IPS DF 6.9 (cell line): ENCODE results near the gene ARFGAP3.
A peak's percentile ranks its signal among the peaks of the same experiment; 100 is the strongest.

Source experiments
- DNase-seq: peaks from one replicate; pipeline ENCODE4 v3.0.0-alpha.2; 2013; ENCODE audit warnings: low read depth, low spot score
- H3K27ac ChIP-seq: one replicate; pipeline ENCODE4 v1.5.1; 2013; ENCODE audit warnings: low read length, control low read depth
- H3K27me3 ChIP-seq: 2 replicates; pipeline ENCODE4 v1.6.1; 2013; ENCODE audit warnings: mild to moderate bottlenecking, low read length; ENCODE audit not compliant: control insufficient read depth, insufficient read depth
- H3K36me3 ChIP-seq: 2 replicates; pipeline ENCODE4 v1.6.1; 2013; ENCODE audit warnings: low read length; ENCODE audit not compliant: control insufficient read depth, insufficient read depth
- H3K4me1 ChIP-seq: 2 replicates; pipeline ENCODE4 v1.6.1; 2013; ENCODE audit warnings: low read length; ENCODE audit not compliant: control insufficient read depth, insufficient read depth
- H3K4me3 ChIP-seq: 2 replicates; pipeline ENCODE4 v1.5.1; 2013; ENCODE audit warnings: mild to moderate bottlenecking, low read length
- H3K9me3 ChIP-seq: 2 replicates; pipeline ENCODE4 v1.6.1; 2013; ENCODE audit warnings: low read length, inconsistent platforms; ENCODE audit not compliant: control insufficient read depth, insufficient read depth
- WGBS: extraction: QIAGEN DNeasy Blood & Tissue Kit; methylation state at CpG from one replicate; pipeline ENCODE4 v1.1.7; 2013; ENCODE audit warnings: mixed read lengths, missing lambda C conversion rate; ENCODE audit not compliant: insufficient read length, insufficient coverage; 5-methylcytosine and 5-hydroxymethylcytosine counted together

ARFGAP3 gene, protein sequence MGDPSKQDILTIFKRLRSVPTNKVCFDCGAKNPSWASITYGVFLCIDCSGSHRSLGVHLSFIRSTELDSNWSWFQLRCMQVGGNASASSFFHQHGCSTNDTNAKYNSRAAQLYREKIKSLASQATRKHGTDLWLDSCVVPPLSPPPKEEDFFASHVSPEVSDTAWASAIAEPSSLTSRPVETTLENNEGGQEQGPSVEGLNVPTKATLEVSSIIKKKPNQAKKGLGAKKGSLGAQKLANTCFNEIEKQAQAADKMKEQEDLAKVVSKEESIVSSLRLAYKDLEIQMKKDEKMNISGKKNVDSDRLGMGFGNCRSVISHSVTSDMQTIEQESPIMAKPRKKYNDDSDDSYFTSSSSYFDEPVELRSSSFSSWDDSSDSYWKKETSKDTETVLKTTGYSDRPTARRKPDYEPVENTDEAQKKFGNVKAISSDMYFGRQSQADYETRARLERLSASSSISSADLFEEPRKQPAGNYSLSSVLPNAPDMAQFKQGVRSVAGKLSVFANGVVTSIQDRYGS

DNA sequence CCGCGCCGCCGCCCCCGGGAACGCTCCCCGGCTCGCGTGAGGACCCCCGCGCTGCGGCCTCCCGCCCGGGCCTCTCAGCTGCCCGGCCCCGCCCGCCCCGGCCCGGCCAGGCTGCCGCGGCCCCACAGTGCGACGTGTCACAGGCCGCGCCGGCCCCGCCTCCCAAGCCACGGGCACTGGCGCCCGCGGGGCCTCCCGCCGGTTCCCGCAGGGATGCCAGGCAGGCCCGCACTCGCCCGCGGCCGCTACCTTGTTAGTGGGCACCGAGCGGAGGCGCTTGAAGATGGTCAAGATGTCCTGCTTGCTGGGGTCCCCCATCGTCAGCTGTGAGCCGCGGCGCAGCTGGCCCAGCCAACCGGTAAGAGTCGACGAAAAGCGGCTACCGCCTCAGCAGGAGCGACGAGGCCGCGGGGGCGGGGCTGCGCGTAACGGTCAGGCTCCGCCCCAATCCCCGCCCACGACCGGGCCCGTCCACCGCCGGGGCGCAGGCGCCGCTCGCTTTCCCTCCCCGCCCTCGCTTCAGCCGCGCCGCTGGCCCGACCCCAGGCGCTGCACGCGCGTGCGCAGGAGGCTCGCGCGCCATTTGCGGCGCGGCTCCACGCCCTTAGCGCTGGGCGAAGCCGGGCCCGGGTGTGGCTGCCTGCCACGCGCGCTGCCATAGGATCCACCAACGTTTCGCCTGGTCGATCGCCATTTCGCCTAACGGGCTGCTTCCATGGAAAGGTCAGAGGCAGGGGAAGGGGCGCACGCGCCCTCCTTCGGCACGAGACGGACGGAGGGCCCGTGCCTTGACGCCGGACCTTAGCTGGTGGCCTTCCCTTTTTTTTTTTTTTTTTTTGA lies at the start of gene ARFGAP3:
ARFGAP3 (minus strand) TSS at position 409 of the 840 bp plus-strand sequence; CDS start at position 318, 91 bp downstream.
- no peaks in the 10 kb centered on the region for H3K9me3 ChIP-seq
- peak within 1 kb of the TSS; percentile 70; the same call in 1 of the 2 replicates for H3K4me3 ChIP-seq
- H3K27ac ChIP-seq = no peak within 1 kb of the TSS
- no CpG with 5 or more reads among the region's 111 CpGs for WGBS
- no peaks in the 10 kb centered on the region for H3K4me1 ChIP-seq
- H3K27me3 ChIP-seq = no peaks in the 10 kb centered on the region; the same call in 1 of the 2 replicates
- H3K36me3 ChIP-seq = no peaks in the 10 kb centered on the region
- DNase-seq = peak; percentile 66

DNA sequence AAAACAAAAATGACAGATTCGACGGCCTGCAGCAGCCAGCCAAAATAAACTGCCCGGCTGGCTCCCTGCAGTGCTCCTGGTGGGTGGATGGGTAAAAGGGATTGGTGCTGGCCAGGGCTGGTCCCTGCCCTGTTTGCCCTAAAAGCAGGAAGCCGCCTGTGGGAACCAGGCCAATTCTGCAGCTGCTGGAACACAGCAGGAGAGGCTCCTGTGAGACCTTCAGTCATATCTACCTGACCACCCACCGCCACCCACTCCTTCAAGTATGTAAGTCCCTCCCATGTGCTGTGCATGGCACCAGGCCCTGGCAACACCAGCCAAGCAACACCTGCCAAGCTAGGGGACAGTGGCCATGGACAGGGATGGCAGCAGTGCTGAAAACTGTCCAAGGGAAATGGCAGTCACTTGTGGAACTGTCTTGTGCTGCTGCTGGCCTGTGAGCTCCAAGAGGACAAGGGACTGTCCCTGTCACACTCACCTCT lies 48.7 kb upstream of the ARFGAP3 start:
- peaks cover 2% of the 10 kb centered on the region for H3K36me3 ChIP-seq
- no peaks in the 10 kb centered on the region for H3K27me3 ChIP-seq
- no peak for DNase-seq
- H3K27ac ChIP-seq = no peak overlapping the region
- H3K4me1 ChIP-seq = peaks cover 3% of the 10 kb centered on the region
- no peaks in the 10 kb centered on the region for H3K9me3 ChIP-seq
- H3K4me3 ChIP-seq = no peak overlapping the region
- no CpG with 5 or more reads among the region's 5 CpGs for WGBS

DNA sequence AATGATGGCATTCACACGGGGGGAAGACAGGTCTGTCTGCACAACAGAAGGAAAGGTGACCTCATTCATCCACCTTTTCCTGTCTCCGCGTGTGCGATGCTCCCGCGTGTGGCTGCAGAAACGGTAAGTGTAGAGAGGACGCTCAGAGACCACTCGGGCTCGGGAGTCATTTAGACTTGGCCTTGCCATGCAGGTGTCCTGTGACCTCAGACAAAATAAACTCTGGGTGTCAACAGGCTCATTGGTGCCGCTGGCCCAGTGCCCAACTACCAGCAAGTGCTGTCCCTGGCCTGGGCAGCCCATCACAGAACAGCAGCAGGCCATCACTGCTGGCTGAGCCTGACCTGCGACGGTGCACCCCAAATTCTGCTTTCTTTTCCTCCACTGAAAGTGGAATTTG lies 48.1 kb upstream of the ARFGAP3 start:
- DNase-seq = no peak
- no peak overlapping the region for H3K4me3 ChIP-seq
- no CpG with 5 or more reads among the region's 13 CpGs for WGBS
- no peak overlapping the region for H3K27ac ChIP-seq
- no peaks in the 10 kb centered on the region for H3K9me3 ChIP-seq
- no peaks in the 10 kb centered on the region for H3K27me3 ChIP-seq
- H3K4me1 ChIP-seq = peaks cover 3% of the 10 kb centered on the region
- H3K36me3 ChIP-seq = peaks cover 2% of the 10 kb centered on the region

DNA sequence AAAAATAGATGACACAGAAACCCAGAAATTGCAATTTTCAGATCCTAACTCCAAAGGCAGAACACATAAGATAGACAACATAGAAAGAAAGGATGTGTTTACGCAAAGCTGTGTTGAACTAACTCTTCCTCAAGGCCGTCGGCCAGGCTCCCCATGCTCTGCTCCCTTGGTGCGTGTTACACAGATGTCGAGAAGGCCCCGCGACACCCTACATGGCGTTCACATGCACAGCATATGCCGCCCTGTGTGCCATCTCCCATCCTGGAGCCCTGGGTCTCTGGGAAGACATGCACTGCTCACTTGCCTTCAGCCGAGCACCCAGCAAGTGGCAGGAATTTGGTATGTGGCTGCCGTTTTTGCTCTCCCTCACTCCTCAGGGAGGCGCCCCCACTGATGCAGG lies 47.0 kb upstream of the ARFGAP3 start:
- Histone ChIP-seq H3K27ac (no peak overlapping the region), H3K4me3 (no peak overlapping the region)

DNA sequence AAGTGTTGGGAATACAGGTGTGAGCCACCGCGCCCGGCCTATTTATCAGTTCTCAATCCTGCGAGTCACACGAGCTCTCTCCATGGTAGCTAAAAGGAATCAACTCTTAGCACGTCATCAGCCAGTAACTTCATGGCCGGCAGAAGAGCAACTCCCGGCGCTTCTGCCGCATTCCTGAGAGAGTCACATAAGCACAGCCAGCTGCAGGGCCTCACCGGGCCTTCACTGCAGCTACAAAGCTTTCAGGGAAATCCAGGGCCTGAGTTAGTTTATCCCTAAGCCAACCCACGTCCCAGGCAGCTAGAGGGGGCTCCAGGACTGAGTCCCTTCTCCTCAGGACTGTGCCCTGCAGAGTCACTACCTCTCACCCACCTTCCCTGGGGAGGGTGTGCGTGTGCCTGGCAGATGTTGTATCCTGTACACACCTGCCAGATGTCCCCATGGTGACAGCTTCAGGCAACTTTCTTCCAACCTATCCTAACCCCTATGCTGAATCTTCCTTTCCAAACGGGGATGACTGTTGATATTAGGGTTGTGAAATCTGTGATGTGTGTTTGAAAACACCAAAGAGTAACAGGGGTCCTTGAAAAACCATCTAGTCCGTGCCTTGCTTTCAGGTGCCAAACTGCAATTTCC lies 45.9 kb upstream of the ARFGAP3 start:
- no peak for DNase-seq
- WGBS = no CpG with 5 or more reads among the region's 15 CpGs
- Histone ChIP-seq H3K36me3 (no peaks in the 10 kb centered on the region; the same call in 1 of the 2 replicates), H3K4me1 (peaks cover 3% of the 10 kb centered on the region), H3K27ac (no peak overlapping the region), H3K4me3 (no peak overlapping the region), H3K9me3 (no peaks in the 10 kb centered on the region), H3K27me3 (no peaks in the 10 kb centered on the region)

More for the DNA sequence above, 47.0 kb upstream of the ARFGAP3 start:
- Histone ChIP-seq H3K27me3 (no peaks in the 10 kb centered on the region), H3K36me3 (no peaks in the 10 kb centered on the region; the same call in 1 of the 2 replicates), H3K4me1 (peaks cover 3% of the 10 kb centered on the region), H3K9me3 (no peaks in the 10 kb centered on the region)
- DNase-seq = no peak
- no CpG with 5 or more reads among the region's 12 CpGs for WGBS

DNA sequence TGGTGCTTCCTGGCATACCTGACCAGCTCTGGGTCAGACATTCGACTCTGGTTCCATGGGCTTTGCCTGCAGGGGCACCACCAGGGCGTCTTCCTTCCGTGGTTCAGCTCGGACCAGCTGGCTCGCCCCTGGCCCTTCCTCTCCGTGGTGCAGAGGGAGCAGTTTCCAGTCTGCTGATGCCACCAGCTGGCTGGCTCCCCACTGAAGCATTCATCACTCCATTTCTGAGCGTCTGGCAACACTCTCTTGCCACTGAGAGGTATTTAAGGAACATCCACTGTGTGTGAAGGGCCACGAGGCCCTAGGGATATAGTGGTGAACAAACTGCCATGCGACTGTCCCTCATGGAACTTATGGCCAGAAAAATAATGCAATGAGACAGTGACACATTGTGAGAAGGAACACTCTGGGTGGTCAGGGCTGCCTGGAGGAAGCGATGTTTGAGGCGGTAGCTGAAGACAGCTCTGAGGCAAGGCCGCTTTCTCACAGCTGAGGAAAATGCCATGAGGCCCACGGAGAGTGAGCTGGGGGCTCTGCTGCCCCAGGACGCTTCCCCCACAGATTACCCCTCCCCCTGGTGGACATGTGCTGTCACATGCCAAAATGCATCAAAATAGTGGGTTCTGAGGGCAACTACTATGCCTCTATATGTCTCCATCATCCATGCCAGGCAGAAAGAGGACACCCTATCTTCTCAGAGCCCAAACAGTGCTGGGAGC lies 44.9 kb upstream of the ARFGAP3 start:
- Histone ChIP-seq H3K27me3 (no peaks in the 10 kb centered on the region), H3K4me1 (peaks cover 3% of the 10 kb centered on the region), H3K36me3 (no peaks in the 10 kb centered on the region; the same call in 1 of the 2 replicates), H3K27ac (no peak overlapping the region), H3K9me3 (no peaks in the 10 kb centered on the region), H3K4me3 (no peak overlapping the region)
- DNase-seq = no peak
- WGBS = no CpG with 5 or more reads among the region's 14 CpGs

DNA sequence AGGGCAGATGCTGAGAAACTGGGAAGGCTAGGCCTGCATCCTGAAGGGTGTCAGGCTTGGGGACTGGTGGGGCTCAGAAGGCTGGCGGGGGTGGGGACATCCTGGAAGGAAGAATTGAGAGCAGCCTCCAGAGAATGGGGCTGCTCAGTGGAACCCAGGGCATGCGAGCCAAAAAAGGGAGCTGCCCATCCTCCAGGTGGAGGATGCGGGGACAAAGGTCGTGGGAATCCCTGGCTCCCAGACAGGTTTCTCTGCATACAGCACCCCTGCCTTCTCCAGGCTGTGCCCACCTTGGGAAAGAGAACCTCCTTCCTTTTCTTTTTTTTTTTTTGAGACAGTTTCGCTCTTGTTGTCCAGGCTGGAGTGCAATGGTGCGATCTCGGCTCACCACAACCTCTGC lies 40.9 kb upstream of the ARFGAP3 start:
- DNase-seq = no peak
- 0 out of 2 replicates have a peak, but pooled peaks cover 2% of the 10 kb centered on the region for H3K4me1 ChIP-seq
- H3K9me3 ChIP-seq = no peaks in the 10 kb centered on the region
- no peaks in the 10 kb centered on the region for H3K36me3 ChIP-seq
- WGBS = no CpG with 5 or more reads among the region's 7 CpGs
- no peak overlapping the region for H3K27ac ChIP-seq
- no peak overlapping the region for H3K4me3 ChIP-seq
- H3K27me3 ChIP-seq = no peaks in the 10 kb centered on the region

DNA sequence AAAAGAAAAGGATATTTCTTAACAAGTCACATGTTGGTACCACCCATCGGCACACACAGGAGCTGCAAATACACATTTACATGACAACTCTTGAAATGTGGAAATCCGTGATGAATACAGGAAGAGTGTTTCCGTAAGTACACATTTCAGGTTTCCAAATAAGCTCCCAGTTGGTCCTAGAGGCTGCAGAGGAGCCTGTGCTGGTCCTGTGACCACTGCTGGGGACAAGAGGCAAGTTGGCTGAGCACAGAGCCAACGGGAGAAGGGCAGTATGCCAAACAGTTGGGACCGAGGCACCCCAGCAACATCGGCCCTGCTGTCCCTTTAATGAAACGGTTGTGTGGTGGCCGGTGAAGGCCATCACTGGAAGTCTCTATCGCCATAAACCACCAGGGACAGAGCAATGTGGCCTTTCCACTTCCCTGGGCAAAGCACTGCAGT lies 38.5 kb upstream of the ARFGAP3 start:
- Histone ChIP-seq H3K4me3 (no peak overlapping the region), H3K9me3 (no peaks in the 10 kb centered on the region), H3K4me1 (0 out of 2 replicates have a peak, but pooled peaks cover 2% of the 10 kb centered on the region), H3K27me3 (no peaks in the 10 kb centered on the region), H3K27ac (no peak overlapping the region), H3K36me3 (0 out of 2 replicates have a peak, but pooled peaks cover 2% of the 10 kb centered on the region)
- WGBS = no CpG with 5 or more reads among the region's 9 CpGs
- no peak for DNase-seq

DNA sequence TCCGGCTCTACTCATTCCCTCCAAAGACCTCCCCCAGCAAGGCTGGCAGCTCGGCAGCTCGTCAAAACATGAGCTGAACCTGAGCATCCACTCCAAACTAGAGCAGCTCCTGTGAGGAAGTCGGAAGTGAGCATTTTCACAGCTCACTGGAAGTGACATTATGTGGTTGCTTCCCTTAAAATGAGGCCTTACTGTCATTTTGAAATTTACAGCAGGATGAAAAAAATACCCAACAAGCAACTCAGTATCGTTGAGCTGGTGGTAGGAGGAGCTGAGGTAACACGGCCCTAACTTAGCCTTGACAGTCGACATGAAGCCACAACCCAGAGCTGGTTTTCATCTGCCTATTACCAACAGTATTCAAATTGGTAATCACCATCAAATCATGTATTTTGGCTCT lies 38.0 kb upstream of the ARFGAP3 start:
- no CpG with 5 or more reads among the region's 7 CpGs for WGBS
- Histone ChIP-seq H3K27me3 (no peaks in the 10 kb centered on the region), H3K4me3 (no peak overlapping the region), H3K27ac (no peak overlapping the region), H3K36me3 (0 out of 2 replicates have a peak, but pooled peaks cover 2% of the 10 kb centered on the region), H3K9me3 (no peaks in the 10 kb centered on the region), H3K4me1 (0 out of 2 replicates have a peak, but pooled peaks cover 2% of the 10 kb centered on the region)
- no peak for DNase-seq
